ENCODE data around the gene PRODH. TPM values are rescaled to one million over a fixed set of nuclear protein-coding genes. Genes with fewer than 3 reads are reported as not detected.
"Not testable (repeated sequence)": the region's sequence is repeated elsewhere in the genome, so short reads cannot be mapped to it uniquely, and the experiment has no call there.

Gene PRODH
- polyA plus RNA-seq, 1 donor: 197 TPM

DNA sequence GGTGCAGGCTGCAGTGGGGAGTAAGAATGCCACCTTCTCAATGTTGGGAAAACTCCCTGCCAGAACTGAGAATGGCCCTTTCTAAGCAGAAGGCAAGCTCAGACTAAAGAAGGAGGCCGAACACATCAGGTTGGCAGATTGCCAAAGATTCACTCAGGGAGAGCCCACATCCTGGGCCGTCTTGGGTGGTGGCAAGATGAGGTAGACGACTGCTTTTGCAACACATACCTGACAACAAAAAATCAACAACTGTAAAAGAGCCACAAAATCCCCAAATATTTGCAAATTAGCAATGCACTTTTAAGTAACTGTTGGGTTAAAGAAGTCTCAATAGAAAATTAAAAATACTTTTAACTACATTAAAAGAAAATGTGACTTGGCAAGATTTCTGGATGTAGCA is 54.8 kb downstream of the PRODH start:
- H3K4me1 ChIP-seq (ENCODE audit: control insufficient read depth, insufficient read depth, low read length); H3K4me3 ChIP-seq (ENCODE audit: low read length); H3K27ac ChIP-seq (ENCODE audit: low read length); H3K27me3 ChIP-seq (ENCODE audit: control insufficient read depth, insufficient read depth, low read length); DNase-seq; H3K36me3 ChIP-seq (ENCODE audit: control insufficient read depth, insufficient read depth, low read length); H3K9me3 ChIP-seq (ENCODE audit: control insufficient read depth, low read depth, low read length): not testable (repeated sequence)
- no CpG with 5 or more reads among the region's 3 CpGs for WGBS (ENCODE audit: insufficient coverage, low lambda C conversion rate)

Other genes with a start within 250 kb of the PRODH start
- 5.9 TPM for gene DGCR6, start 30.0 kb downstream of the PRODH start, polyA plus RNA-seq
- 53.1 TPM for gene DGCR2, start 186.1 kb upstream of the PRODH start, polyA plus RNA-seq
- gene TSSK2, start 195.0 kb upstream of the PRODH start, polyA plus RNA-seq: not detected
- 10.8 TPM for gene ESS2, start 208.4 kb upstream of the PRODH start, polyA plus RNA-seq
- gene GSC2, start 214.0 kb upstream of the PRODH start, polyA plus RNA-seq: not detected
- 164 TPM for gene SLC25A1, start 242.4 kb upstream of the PRODH start, polyA plus RNA-seq